ENCODE results near the gene PRSS22.

Gene PRSS22

GRCh38 chr16:2829501-2830354 lies 28.2 kb downstream of the PRSS22 start, which contains the start of gene ZG16B:
Gene ZG16B (plus strand): TSS chr16:2830303. CDS start chr16:2830442, 139 bp downstream.
- no peak for DNase-seq (ENCODE audit: low spot score)

GRCh38 chr16:2828876-2829430 lies 29.0 kb downstream of the PRSS22 start:
- DNase-seq (ENCODE audit: low spot score): no peak

GRCh38 chr16:2828521-2828840 lies 29.5 kb downstream of the PRSS22 start:
- no peak for DNase-seq (ENCODE audit: low spot score)

DNA sequence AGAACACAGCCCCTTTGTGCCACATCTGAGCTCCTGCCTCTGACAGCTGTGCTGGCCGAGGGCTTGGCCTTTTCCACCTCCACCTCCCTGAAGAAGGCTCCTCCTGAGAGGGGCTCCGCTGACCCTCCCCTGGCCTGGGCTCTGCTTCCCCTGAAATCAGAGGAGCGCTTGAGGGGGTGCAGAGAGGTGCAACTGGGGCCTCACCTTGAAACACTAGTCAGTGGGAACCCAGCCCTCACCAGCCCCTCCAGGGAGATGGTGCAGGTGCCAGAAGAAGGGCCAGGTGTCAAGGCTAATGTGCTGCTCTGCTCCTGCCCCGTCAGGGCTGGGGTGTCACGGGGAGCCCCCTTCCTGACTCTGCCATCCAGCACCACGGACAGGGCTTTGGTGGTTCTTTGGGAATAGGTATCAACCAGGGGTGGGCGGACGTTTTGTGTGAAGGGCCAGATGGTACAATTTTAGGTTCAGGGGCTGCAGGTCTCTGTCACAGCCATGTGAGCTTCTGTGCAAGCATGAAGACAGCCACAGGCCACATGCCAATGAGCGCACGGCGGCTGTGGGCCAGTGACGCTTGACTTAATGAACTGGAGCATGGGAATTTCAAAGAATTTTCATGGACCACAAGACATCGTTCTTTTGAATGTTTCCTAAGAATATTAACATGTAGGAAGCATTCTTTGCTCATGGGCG lies 30.0 kb downstream of the PRSS22 start:
- DNase-seq (ENCODE audit: low spot score): no peak

DNA sequence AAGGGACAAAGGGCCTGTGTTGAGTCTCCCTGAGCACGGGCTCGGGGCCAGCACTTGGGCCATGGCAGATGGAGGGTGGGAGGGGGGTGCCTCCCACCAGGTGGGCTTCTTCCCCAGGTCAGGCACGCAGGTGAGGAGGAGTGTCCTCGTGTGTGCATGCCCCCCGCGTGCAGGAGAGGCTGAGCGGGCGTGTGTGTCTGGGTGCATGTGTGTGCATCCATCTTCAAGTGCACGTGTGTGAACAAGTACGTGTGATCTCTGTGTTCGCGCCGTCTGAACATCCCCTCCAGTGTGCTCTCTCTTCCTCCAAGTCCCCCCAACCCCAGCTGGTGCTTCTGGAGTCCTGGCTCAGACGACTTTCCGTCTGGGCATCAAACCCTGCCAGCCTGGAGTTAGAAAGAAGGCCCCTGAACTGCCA lies 30.6 kb downstream of the PRSS22 start:
- DNase-seq (ENCODE audit: low spot score): no peak

GRCh38 chr16:2826591-2827373 lies 31.2 kb downstream of the PRSS22 start:
- DNase-seq (ENCODE audit: low spot score): no peak

DNA sequence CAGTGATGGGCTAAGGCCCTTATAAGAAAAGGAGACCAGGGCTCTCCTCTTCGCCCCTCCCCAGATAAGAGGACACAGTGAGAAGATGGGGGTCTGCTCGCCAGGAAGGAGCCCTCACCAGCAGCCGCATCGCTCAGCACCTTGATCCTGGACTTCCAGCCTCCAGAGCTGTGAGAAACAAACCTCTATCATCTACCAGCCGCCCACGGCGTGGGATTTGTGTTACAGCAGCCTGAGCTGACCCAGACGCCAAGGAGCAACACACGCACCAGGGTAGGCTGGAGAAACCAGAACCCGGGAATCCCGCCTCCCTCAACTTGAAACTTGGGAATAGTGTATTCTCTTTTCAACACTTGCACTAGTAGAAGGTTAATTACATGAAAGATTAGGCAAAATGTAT lies 32.1 kb downstream of the PRSS22 start:
- no peak for DNase-seq (ENCODE audit: low spot score)

GRCh38 chr16:2825049-2825742 lies 32.8 kb downstream of the PRSS22 start:
- DNase-seq (ENCODE audit: low spot score): no peak

DNA sequence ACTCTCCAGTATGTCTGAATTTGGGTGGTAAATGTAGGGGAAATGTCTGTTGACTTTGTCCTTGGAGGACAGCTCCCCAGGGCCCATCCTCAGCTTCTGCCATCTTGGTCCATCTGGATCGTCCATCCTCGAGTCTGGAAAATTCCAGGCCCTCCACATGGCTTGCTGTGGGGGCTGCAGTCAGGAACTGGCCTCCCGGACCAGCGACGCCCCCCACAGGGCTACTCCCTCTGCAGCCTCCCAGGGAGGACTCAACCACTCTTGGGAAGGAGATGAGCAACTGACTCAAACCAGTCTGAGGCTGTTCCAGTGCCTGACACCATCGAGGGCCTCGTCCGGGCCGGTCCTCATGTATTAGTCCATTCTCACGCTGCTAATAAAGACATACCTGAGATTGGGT lies 33.3 kb downstream of the PRSS22 start:
- DNase-seq (ENCODE audit: low spot score): no peak

- no peak for DNase-seq (ENCODE audit: low spot score)
These were observed 35.5 kb downstream of the PRSS22 start for GRCh38 chr16:2822496-2822895.

GRCh38 chr16:2822158-2822495 lies 35.8 kb downstream of the PRSS22 start:
- DNase-seq (ENCODE audit: low spot score): no peak

DNA sequence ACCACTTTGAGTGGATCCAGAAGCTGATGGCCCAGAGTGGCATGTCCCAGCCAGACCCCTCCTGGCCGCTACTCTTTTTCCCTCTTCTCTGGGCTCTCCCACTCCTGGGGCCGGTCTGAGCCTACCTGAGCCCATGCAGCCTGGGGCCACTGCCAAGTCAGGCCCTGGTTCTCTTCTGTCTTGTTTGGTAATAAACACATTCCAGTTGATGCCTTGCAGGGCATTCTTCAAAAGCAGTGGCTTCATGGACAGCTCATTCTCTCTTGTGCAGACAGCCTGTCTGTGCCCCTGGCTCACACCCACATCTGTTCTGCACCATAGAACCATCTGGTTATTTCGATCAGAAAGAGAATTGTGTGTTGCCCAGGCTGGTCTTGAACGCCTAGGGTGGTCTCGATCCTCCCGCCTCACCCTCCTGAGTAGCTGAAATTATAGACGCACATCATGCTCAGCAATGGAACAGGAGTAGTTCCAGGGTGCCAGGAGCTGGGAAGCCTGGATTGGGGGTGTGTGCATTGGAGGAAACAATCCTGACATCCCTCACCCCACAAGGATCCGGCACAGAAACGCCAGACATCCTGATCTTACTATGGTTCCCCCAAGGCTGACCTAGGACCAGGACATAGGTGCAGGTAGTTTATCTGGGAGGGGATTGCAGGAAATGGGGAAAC lies 36.3 kb downstream of the PRSS22 start:
- DNase-seq (ENCODE audit: low spot score): no peak

GRCh38 chr16:2820836-2821486 lies 37.0 kb downstream of the PRSS22 start:
- no peak for DNase-seq (ENCODE audit: low spot score)

DNA sequence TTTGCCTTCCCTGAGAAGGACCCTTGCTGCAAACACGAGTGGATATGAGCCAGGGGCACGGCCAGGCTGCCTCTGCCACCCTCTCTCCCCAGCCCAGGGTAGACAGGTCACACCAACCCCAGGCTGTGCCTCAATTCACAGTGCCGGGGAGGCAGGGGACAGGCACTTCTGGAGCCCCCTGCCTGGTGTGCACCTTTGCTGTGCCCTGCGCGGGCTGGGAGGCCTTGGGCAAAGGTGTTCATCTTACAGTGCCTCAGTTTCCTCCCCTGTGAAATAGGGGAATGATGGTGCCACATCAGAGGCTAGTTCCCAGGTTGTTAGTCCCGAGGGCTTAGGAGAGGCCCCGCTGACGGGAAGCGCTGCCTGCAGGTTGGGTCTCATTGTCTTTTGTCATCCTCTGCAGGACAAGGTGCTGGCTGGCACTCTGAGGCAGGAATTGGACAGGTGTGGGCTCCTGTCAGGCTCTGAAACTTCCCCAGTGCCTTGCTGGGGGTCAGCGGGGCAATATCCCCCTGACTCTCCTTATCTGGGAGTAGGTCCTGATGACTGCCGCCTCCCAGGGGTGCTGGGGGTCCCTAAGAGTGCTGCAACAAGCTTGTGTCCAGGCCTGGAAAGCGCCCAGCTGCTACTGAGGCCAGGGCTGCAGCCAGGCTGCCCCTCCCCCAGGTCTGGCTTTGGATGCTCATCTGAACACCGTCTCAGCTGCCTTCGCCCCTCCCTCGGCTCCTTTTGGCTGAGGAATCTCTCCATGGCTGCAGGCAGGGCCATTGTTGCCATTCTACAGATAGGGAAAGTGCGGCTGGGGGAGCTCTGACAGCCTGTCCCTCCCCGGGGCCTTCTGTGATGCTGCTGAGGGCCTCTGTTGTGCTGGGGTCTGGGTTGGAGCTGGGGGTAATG lies 37.8 kb downstream of the PRSS22 start:
- no peak for DNase-seq (ENCODE audit: low spot score)

GRCh38 chr16:2819179-2819938 lies 38.6 kb downstream of the PRSS22 start:
- DNase-seq (ENCODE audit: low spot score): no peak

DNA sequence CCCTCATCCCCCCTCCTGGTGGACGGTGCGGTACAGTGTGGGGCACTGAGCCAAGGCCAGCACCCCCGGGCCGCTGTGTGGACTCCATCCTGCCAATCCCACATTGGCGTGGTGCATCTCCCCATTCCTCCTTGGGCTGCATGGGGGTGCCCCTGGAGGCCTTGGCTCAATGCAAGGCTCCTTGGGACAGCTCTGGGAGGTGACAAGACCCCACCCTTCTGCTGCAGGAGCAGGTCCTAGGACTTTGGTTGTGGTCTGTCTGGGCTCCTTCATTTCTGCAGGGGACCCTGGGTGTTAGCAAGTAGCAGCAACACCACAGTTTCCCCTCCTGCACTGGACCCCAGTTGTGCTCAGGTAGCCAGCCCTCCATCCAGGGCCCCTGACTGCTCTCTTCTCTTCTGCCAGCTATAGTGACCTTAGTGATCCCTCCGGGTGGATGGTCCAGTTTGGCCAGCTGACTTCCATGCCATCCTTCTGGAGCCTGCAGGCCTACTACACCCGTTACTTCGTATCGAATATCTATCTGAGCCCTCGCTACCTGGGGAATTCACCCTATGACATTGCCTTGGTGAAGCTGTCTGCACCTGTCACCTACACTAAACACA lies 39.6 kb downstream of the PRSS22 start:
- DNase-seq (ENCODE audit: low spot score): no peak

- DNase-seq (ENCODE audit: low spot score): no peak
These were observed 40.4 kb downstream of the PRSS22 start for GRCh38 chr16:2817340-2818271.

All from kidney capillary endothelial cell (primary cell).